IMR-90 (cell line): Measurements from ENCODE around the gene HOXD3. TPM values are rescaled to one million over a fixed set of nuclear protein-coding genes. Genes with fewer than 3 reads are reported as not detected.

ENCODE experiments used
- ATAC-seq: fragments of 200-7000 bp; cut with Tn5 transposase; 2 replicates; pipeline ENCODE4 v1.9.1; 2020; ENCODE audit warnings: low read depth, mild to moderate bottlenecking, moderate library complexity
- BruUV-seq: library from RNA; stranded (reverse); fragments of 400-500 nt; replicated peaks from 2 replicates; lab custom pipeline; 2021; lab: Mats Ljungman, UMichigan
- CTCF ChIA-PET: fragments of 300-600 bp; formaldehyde crosslinking; extraction: SDS; loops from one replicate; lab custom pipeline; 2021; ENCODE audit warnings: antibody characterized with exemption; lab: Yijun Ruan, JAX
- POLR2A ChIA-PET: fragments of 300-600 bp; sonication (Branson Sonifier 250); formaldehyde crosslinking; loops from one replicate; lab custom pipeline; 2022; ENCODE audit warnings: antibody characterized with exemption; ENCODE audit not compliant: unreplicated experiment; lab: Charles Lee
- DNase-seq: peaks from one replicate; pipeline ENCODE4 v3.0.0; 2013
- H2AFZ ChIP-seq: replicated peaks from 2 replicates; pipeline ENCODE3; 2013; ENCODE audit warnings: low read length, mild to moderate bottlenecking; ENCODE audit not compliant: poor library complexity
- H2AK5ac ChIP-seq: 2 replicates; pipeline ENCODE4 v1.6.1; 2013; ENCODE audit warnings: low read depth, low read length, inconsistent platforms
- H2AK9ac ChIP-seq: replicated peaks from 2 replicates; pipeline ENCODE3; 2013; ENCODE audit warnings: mild to moderate bottlenecking, low read depth, low read length, moderate library complexity; ENCODE audit not compliant: poor library complexity
- H2BK120ac ChIP-seq: 2 replicates; pipeline ENCODE4 v1.6.1; 2013; ENCODE audit warnings: low read depth, low read length, inconsistent platforms
- H2BK15ac ChIP-seq: 3 replicates; pipeline ENCODE4 v1.6.1; 2013; ENCODE audit warnings: low read depth, low read length, inconsistent platforms
- H2BK20ac ChIP-seq: 2 replicates; pipeline ENCODE4 v1.6.1; 2013; ENCODE audit warnings: low read depth, mild to moderate bottlenecking, inconsistent platforms, low read length, moderate library complexity
- H2BK5ac ChIP-seq: 2 replicates; pipeline ENCODE4 v1.6.1; 2013; ENCODE audit warnings: mild to moderate bottlenecking, low read depth, low read length, inconsistent platforms; ENCODE audit not compliant: poor library complexity, severe bottlenecking
- H3K14ac ChIP-seq: replicated peaks from 2 replicates; pipeline ENCODE4 v1.6.1; 2013; ENCODE audit warnings: low read depth, low read length, inconsistent platforms
- H3K18ac ChIP-seq: 2 replicates; pipeline ENCODE4 v1.6.1; 2013; ENCODE audit warnings: low read depth, low read length, control low read depth
- H3K23ac ChIP-seq: 2 replicates; pipeline ENCODE4 v1.6.1; 2013; ENCODE audit warnings: low read depth, low read length, inconsistent platforms
- H3K27ac ChIP-seq: 2 replicates; pipeline ENCODE4 v1.5.1; 2013; ENCODE audit warnings: mild to moderate bottlenecking, control low read depth, low read length; ENCODE audit not compliant: insufficient read depth
- H3K27me3 ChIP-seq: 2 replicates; pipeline ENCODE4 v1.6.1; 2013; ENCODE audit warnings: low read length; ENCODE audit not compliant: control insufficient read depth, insufficient read depth
- H3K36me3 ChIP-seq: 2 replicates; pipeline ENCODE4 v1.6.1; 2013; ENCODE audit warnings: low read length, mixed read lengths; ENCODE audit not compliant: control insufficient read depth, insufficient read depth
- H3K4ac ChIP-seq: 2 replicates; pipeline ENCODE4 v1.6.1; 2013; ENCODE audit warnings: low read depth, low read length, inconsistent platforms
- H3K4me1 ChIP-seq: 2 replicates; pipeline ENCODE4 v1.6.1; 2013; ENCODE audit warnings: low read length, mixed read lengths; ENCODE audit not compliant: control insufficient read depth, insufficient read depth
- H3K4me2 ChIP-seq: 2 replicates; pipeline ENCODE4 v1.6.1; 2013; ENCODE audit warnings: low read depth, mild to moderate bottlenecking, control low read depth, low read length, moderate library complexity
- H3K4me3 ChIP-seq: 2 replicates; pipeline ENCODE4 v1.5.1; 2013; ENCODE audit warnings: low read depth, mild to moderate bottlenecking, control low read depth, low read length, moderate library complexity; ENCODE audit not compliant: insufficient read depth
- H3K56ac ChIP-seq: 2 replicates; pipeline ENCODE4 v1.6.1; 2013; ENCODE audit warnings: low read length, inconsistent platforms; ENCODE audit not compliant: insufficient read depth; ENCODE audit errors: extremely low read depth
- H3K79me1 ChIP-seq, 2 experiments: 2 replicates each; pipeline ENCODE4 v1.6.1; 2013; ENCODE audit warnings: low read length in 2 of 2, inconsistent platforms in 1 of 2, low read depth in 1 of 2
- H3K9ac ChIP-seq: 2 replicates; pipeline ENCODE4 v1.6.1; 2013; ENCODE audit warnings: low read depth, low read length, control low read depth
- H3K9me1 ChIP-seq: 2 replicates; pipeline ENCODE4 v1.6.1; 2013; ENCODE audit warnings: low read length, inconsistent platforms; ENCODE audit not compliant: insufficient read depth
- H3K9me3 ChIP-seq: 2 replicates; pipeline ENCODE4 v1.6.1; 2013; ENCODE audit warnings: low read length; ENCODE audit not compliant: control insufficient read depth, insufficient read depth
- H4K20me1 ChIP-seq: 2 replicates; pipeline ENCODE4 v1.6.1; 2013; ENCODE audit warnings: low read length, inconsistent platforms; ENCODE audit not compliant: insufficient read depth
- H4K5ac ChIP-seq: 2 replicates; pipeline ENCODE4 v1.6.1; 2013; ENCODE audit warnings: mild to moderate bottlenecking, low read depth, low read length, control low read depth
- H4K8ac ChIP-seq, 2 experiments: 2 replicates each; pipeline ENCODE4 v1.6.1; 2013; ENCODE audit warnings: low read depth in 2 of 2, low read length in 2 of 2, control low read depth in 1 of 2, inconsistent platforms in 1 of 2
- H4K91ac ChIP-seq: 2 replicates; pipeline ENCODE4 v1.6.1; 2013; ENCODE audit warnings: low read depth, low read length, inconsistent platforms; ENCODE audit not compliant: insufficient read depth
- MAZ ChIP-seq: IDR thresholded peaks from 2 replicates; pipeline ENCODE4 v1.6.1; 2012; ENCODE audit warnings: low read depth, mild to moderate bottlenecking, low read length, improper control_type of control experiment, moderate library complexity, borderline replicate concordance
- RFX5 ChIP-seq: IDR thresholded peaks from 2 replicates; pipeline ENCODE4 v1.8.0; 2012; ENCODE audit warnings: low read depth, mild to moderate bottlenecking, low read length, moderate library complexity
- WGBS, 2 experiments: methylation state at CpG; one replicate each; pipeline versions ENCODE4 v1.1.5 to v1.1.7; 2013; ENCODE audit warnings: missing lambda C conversion rate in 2 of 2; ENCODE audit not compliant: insufficient read length in 1 of 2; ENCODE audit errors: extremely low coverage in 2 of 2; 5-methylcytosine and 5-hydroxymethylcytosine counted together
- dilution Hi-C: fragments of 300-500 bp; cut with HindIII; formaldehyde crosslinking; loops from one replicate; pipeline ENCODE4 v1.14.3; 2018; ENCODE audit warnings: low sequenced_read_pairs; ENCODE audit not compliant: unreplicated experiment
- in situ Hi-C: fragments of 300-500 bp; cut with MboI; formaldehyde crosslinking; loops from 3 replicates; pipeline ENCODE4 v1.14.3; 2019; ENCODE audit warnings: low sequenced_read_pairs, inconsistent platforms, mixed read lengths
- intact Hi-C: fragments of 100-400 bp; cut with micrococcal nuclease; formaldehyde crosslinking; loops from 2 replicates; pipeline ENCODE4 v1.10.0; 2022
- polyA plus RNA-seq, 3 experiments: library from polyadenylated mRNA; depleted of rRNA; stranded (reverse); fragments of >200 nt; gene quantifications; 2 replicates each; pipeline ENCODE4 v1.2.3, GENCODE V29; 2012; ENCODE audit warnings: low replicate concordance in 1 of 3
- total RNA-seq: library from RNA; depleted of rRNA; stranded (reverse); fragments of >200 nt; gene quantifications from 2 replicates; pipeline ENCODE4 v1.2.3, GENCODE V29; 2012
- TF ChIP-seq, protein P1 (sequence below): fragments of 150-350 bp; IDR thresholded peaks from 2 replicates; pipeline ENCODE4 v1.6.1; 2016; ENCODE audit warnings: low read depth, mild to moderate bottlenecking, low read length, moderate library complexity, borderline replicate concordance

The HOXD3 gene
- total and polyA plus RNA-seq, 2 of the 4 experiments (the other 2 are of a cell fraction), result not detected

DNA sequence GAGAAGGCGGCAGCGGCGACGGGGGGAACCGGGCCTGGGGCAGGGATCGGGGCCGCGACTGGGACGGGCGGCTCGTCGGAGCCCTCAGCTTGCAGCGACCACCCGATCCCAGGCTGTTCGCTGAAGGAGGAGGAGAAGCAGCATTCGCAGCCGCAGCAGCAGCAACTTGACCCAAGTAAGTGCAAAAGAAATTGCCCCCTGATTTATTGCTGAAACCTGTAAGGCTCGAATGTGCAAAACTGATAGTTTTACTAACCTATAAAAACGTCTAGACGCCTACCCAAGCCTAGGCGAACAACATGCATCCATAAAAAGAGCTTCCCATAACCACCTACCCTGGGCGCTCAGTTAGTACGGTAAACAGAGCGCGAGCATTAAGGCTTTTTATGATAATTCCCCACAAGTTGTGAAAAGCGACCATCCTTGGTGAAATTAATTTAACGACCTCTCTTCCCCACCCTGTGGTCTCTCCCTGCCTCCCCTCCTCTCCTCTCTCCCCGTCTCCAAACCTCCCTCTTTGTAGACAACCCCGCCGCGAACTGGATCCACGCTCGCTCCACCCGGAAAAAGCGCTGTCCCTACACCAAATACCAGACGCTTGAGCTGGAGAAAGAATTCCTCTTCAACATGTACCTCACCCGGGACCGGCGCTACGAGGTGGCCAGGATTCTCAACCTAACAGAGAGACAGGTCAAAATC is 33.5 kb upstream of the HOXD3 start:
- H3K9ac ChIP-seq, result no peak overlapping the region

More for the DNA sequence above, 33.5 kb upstream of the HOXD3 start:
- ChIA-PET CTCF (no interaction called here), POLR2A (no interaction called here)
- TF ChIP-seq, protein P1, sequence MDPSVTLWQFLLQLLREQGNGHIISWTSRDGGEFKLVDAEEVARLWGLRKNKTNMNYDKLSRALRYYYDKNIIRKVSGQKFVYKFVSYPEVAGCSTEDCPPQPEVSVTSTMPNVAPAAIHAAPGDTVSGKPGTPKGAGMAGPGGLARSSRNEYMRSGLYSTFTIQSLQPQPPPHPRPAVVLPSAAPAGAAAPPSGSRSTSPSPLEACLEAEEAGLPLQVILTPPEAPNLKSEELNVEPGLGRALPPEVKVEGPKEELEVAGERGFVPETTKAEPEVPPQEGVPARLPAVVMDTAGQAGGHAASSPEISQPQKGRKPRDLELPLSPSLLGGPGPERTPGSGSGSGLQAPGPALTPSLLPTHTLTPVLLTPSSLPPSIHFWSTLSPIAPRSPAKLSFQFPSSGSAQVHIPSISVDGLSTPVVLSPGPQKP, result no peak
- TF ChIP-seq MAZ (no peak), RFX5 (no peak)
- in situ Hi-C loops (loop anchor here (10.0 kb wide), 2 partner anchors 331 to 1031 kb away; no protein-coding TSS in a partner anchor), dilution Hi-C loops (no loop called here), intact Hi-C loops (no loop called here)
- WGBS, 2 experiments, result 0% methylated on average over 21 of the region's 40 CpGs; no CpG with 5 or more reads in 1 of the 2 experiments
- Histone ChIP-seq H3K27me3 (peaks cover 90% of the 10 kb centered on the region), H4K91ac (no peak overlapping the region), H3K36me3 (no peaks in the 10 kb centered on the region), H3K14ac (no peak overlapping the region), H2AK5ac (no peak overlapping the region), H3K27ac (no peak overlapping the region), H3K4me1 (no peaks in the 10 kb centered on the region), H3K4ac (no peak overlapping the region), H3K79me1 (no peaks in the 10 kb centered on the region), H3K4me3 (no peak overlapping the region), H2AK9ac (no peak overlapping the region), H3K23ac (no peak overlapping the region), H3K4me2 (no peak overlapping the region), H3K9me1 (no peaks in the 10 kb centered on the region), H4K5ac (no peak overlapping the region), H3K56ac (no peak overlapping the region), H3K18ac (no peak overlapping the region), H3K9me3 (peaks cover 3% of the 10 kb centered on the region), H2BK20ac (no peak overlapping the region), H2AFZ (peak overlapping the region; percentile 19), H4K8ac (no peak overlapping the region), H2BK5ac (no peak overlapping the region), H2BK120ac (no peak overlapping the region), H2BK15ac (no peak overlapping the region), H4K20me1 (no peaks in the 10 kb centered on the region; the same call in 1 of the 2 replicates)
- no peak for ATAC-seq
- no TSS peak for BruUV-seq
- no peak for DNase-seq
